Measurements from ENCODE around the gene TMEM200C. TPM values are rescaled to one million over a fixed set of nuclear protein-coding genes. Genes with fewer than 3 reads are reported as not detected.
"Not testable (repeated sequence)": the region's sequence is repeated elsewhere in the genome, so short reads cannot be mapped to it uniquely, and the experiment has no call there.

The TMEM200C gene
- total RNA-seq, 1 donor from 2014 or later: 0.24 TPM

DNA sequence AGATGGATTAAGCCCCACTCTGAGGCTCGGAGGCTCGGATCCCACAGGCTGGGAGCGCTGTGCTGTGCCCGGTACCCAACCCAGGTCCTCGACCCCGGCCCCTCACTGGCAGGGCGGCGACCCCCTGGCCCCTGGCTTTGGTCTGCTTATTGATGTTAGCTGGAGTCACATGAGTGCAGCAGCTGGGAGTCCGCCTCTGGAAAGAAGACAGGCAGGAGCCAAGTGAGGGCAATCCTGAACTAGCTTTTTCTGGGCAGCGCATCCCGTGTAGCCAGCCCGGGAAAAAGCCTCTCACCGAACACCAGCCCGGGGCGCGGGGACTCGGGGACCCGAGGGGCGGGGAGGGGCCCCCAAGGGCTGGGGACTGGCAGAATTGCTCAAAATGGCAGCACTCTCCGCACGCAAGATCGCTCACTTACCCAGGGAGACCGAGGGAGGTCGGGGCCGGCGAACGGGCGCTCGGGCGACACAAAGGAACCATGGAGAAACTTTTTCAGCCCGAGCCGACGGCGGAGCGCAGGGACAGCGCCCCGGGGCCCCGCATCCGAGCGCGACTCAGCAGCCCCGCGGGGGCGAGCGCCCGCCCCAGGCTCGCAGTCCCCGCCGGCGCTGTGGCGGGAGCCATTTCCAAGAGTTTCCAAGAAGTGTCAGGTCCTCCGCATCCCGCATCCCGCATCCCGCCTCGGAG, 567 bp downstream of the TMEM200C start:
- no peak for ATAC-seq (ENCODE audit: poor library complexity)
- intact Hi-C loops (cut with DNase I): no loop called here

DNA sequence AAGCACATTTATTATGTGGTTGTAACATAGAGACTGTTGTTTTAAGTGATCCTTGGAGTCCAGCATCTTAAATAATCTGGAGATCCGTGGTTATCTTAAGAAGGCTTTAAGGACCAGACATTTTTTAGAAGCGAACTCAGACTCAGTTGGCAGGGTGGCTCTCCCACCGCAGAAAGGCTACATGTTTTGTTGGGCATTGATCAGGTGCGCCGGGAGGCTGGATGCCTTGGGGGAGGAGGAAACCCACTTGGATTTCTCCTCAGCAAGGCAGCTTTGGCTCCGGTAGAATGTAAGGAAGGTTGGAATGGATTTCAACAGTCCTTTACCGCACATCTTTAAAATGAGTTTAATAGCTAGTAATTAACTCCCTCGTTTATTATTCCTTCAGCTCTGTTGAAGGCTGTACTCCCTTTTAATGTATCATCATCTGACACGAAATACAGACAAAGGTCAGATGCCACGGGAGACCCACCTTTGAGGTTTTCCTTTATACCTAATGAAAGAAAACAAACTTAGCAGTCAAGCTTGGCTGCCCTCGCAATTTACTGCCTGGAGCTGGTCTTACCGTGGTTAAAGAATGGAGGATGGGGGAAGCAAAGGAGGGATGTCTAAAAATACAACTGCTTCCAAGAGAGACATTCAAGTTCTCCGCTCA, 1.2 kb downstream of the TMEM200C start:
- intact Hi-C loops (cut with DNase I): no loop called here
- ATAC-seq (ENCODE audit: poor library complexity) (no peak), DNase-seq (no peak)

More for the DNA sequence above, 567 bp downstream of the TMEM200C start:
- no peak for DNase-seq

DNA sequence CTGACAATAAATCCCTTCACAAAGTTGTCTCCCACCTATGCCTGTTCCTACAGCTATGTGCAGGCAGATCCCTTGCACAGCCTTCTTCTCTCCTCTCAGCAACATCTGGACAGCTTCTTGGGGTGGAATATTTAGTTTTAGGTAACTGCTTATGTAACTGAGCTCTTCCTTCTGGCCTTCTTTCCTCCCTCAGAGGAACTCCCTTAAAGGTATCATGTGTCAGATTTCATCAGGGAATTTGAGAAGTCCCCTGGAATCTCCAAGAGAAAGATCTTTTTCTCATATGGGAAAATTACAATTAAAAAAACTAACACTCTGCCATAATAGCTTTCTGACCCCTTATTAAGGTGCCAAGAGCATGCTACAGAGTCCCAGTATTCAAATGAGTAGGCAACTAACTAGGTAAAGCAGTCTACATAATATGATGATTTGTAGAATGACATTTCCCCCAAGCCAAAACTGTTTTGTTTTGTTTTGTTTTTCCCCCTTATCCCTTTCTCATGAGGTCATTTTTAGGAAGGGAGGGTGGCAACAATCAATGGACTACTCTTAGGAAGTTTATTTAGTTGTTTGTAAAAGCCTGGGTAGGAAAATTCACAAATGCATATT, 2.4 kb downstream of the TMEM200C start:
- intact Hi-C loops (cut with DNase I): no loop called here
- no peak for ATAC-seq (ENCODE audit: poor library complexity)
- no peak for DNase-seq

DNA sequence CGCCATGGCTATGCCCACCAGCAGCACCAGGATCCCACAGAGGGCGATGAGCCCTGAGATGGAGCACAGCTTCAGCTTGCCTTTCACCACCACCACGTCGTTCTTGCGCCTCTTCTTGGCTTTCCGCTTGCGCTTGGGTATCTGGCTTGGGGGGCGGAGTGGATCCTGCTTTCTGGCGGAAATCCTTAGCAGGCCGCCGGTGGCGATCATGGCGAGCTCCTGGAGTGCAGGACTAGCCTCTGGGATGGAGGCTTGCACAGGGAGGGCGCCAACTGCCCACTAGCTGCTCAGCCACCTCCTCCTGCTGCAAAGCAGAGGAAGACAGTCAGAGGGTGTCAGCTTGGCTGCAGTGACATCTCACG, 3.5 kb downstream of the TMEM200C start:
- intact Hi-C loops (cut with DNase I): no loop called here
- DNase-seq (no peak), ATAC-seq (ENCODE audit: poor library complexity) (no peak)

DNA sequence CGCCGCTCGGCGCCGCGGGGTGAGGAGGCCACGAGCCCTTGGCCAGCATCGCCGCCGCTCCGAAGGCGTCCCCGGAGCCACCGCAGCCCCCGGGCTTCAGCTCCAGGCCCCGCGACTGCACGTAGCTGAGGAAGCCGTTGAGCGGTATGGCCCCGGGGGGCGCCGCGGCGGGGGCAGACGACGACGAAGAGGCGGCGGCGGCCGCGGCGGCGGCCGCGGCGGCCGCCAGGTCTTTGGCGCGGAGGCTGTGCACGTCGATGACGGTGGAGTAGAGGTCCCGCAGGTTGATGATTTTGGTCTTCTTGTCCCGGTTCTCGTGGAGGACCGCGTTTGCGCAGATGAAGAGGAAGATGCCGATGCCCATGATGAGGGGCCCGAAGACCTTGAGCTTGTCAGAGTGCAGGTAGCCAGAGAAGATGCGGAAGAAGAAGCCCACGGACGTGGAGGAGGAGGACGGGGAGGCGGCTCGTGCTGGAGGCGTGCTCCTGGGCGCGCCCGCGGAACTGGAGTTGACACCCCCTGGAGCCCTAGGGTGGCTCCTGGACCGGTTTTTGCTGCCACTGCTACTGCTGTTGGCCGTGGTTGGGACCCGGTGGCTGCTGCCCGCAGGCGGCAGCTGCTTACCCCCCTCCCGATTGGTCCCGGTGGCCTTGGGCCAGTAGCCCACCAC, 4.0 kb downstream of the TMEM200C start:
- intact Hi-C loops (cut with DNase I): no loop called here
- DNase-seq: no peak
- ATAC-seq (ENCODE audit: poor library complexity): no peak

DNA sequence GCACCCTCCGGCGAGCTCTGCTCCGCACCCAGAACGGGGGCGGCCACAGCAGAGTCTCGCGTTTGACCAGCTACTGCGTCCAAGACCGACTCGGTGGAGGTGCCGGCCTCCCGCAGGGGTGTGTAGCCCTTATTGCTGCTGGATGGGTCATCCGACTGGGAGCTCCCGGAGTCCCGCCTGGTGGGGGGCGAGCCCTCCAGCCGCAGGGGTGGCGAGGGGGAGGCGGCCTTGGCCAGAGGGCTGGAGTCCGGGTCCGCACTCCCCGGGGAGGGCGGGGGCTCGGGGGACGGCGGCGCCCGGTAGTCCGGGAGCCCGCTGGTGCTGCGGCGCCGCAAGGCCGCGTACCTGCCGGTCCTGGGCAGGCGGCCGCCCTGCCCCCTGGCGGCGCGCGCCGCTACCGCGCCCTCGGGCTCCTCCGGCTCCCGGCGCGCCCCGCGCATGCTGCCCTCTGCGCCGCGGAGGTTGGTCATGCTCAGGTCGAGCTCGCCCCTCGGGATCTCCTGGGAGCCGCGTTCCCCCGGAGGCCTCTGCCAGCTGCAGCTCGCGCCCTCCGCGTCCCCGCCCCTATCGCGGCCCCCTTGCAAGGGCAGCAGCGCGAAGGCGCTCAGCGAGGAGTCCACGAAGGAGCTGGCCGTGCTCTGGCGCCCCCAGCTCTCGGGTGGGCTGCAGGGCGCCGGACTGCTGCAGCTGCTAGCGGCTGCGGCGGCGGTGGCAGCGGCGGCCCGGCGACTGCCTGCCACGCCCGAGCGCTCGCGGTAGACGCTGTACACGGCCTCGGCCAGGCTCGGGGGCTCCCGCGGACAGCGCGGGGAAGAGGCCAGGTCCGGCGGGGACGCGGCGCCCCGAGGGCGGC, 4.8 kb downstream of the TMEM200C start:
- ATAC-seq (ENCODE audit: poor library complexity) (peak; percentile 98), DNase-seq (peak; percentile 48)
- intact Hi-C loops (cut with DNase I): no loop called here

DNA sequence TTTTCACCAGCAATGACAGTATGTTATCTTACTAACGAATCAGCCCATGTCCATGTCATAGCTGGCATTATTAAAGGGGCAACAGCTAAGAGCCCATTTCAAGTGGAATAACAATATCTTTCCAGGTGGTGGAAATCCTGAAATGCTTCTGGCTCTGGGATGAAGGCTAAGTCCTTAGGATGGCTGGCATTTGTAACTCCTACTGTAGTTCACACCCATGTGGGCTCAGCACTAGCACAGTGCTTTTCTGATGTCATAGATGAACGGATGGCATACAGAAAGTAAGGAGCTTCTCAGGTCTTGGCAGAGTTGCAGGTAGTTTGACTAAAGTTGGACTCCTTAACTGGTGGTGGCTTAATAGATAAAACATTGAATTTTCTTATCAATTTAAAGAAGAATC, 10.0 kb downstream of the TMEM200C start:
- intact Hi-C loops (cut with DNase I): loop anchor here (10.0 kb wide), 1 partner anchor 339 kb away; no protein-coding TSS in a partner anchor
- ATAC-seq (ENCODE audit: poor library complexity) (no peak), DNase-seq (no peak)

DNA sequence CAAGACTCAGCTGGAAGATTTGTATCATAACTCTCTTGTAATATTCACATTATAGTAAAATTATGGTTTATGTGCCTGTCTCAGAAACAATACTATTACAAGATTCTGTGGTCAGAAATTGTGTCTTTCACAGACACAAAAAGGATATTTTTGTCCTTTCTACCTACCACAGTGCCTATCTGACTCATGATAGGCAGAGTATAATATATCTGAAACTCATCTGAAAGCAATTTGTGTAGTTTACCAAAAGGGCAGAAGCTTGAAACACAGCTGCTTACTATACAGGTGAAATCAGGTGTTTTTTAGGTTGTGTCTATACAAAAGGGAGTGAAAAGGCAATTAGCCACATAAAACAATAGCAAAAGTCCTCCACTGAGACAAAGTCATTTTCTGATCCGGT, 10.9 kb downstream of the TMEM200C start:
- DNase-seq (no peak), ATAC-seq (ENCODE audit: poor library complexity) (no peak)
- intact Hi-C loops (cut with DNase I): loop anchor here (10.0 kb wide), 1 partner anchor 340 kb away; no protein-coding TSS in a partner anchor

DNA sequence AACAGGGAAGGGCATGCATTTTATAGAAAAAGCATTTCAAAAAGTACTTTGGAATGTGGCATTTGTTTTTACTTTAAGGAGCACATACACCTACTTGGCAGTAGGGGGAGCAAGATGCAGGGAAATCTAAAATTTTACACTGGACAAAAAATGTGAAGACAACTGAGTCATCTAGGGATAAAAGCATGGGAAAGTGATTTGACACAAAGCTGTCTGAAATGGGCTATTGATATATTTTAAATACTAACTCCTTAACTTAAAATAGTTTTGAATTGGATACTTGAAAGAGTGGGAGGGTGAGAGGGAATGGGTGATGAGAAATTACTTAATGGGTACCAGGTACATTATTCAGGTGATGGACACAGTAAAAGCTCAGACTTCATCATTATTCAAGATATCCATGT, 15.8 kb downstream of the TMEM200C start:
- ATAC-seq (ENCODE audit: poor library complexity) (peak; percentile 41), DNase-seq (no peak)
- intact Hi-C loops (cut with DNase I): loop anchor here (5.0 kb wide), 1 partner anchor 598 kb away; no protein-coding TSS in a partner anchor

DNA sequence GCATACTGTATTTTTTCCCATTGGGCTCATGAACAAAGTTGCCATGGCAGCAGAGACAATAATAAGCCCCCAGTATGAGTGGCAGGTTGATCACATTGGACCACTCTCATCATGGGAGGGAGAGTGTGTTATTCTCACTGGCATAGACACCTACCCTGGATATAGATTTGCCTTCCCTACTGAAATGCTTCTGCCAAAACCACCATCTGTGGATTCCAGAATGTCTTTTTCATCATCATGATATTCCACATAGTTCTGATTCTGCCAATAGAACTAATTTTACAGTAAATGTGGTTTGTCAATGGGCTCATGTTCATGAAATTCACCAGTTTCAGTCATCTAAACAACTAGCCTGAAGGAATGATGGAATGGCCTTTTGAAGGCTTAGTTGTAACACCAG, 18.4 kb downstream of the TMEM200C start:
- DNase-seq: no peak
- ATAC-seq (ENCODE audit: poor library complexity): no peak
- intact Hi-C loops (cut with DNase I): loop anchor here (5.0 kb wide), 1 partner anchor 600 kb away; no protein-coding TSS in a partner anchor

DNA sequence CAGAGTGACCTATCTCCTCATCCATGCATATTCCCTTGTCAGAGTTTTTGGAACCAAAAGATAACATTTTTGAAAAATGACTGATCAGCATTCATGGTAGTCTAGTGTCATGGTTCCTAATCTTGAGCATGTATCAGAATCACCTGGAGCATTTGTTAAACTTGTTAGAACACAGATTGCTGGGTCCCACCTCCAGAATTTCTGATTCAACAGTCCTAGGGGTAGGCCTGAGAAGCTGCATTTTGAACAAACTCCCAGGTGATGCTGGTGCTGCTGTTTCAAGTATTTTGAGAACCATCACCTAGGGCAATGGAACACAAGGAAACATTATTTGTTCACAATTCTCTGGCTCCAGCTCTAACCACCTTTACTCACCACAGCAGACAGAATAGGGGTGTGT, 21.0 kb downstream of the TMEM200C start:
- no peak for ATAC-seq (ENCODE audit: poor library complexity)
- DNase-seq: no peak
- intact Hi-C loops (cut with DNase I): no loop called here

DNA sequence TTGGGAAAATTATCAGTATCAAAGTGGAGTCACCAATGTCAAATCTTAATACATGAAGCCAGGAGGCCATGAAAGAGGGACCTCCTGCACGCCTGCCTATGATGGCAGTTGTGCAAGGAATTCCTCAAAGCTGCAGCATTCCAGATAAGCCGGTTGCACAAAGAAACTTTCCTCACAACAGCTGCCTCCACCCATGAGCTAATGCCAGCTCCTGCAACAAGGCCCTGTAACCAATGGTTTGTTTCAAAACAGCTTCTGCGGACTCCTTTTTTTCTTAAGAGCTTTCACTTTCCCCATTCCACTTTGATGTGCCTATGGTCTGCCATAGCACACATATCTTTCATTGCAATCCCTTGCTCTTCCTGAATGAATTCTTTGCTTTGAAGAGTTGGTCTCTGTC, 22.4 kb downstream of the TMEM200C start:
- ATAC-seq (ENCODE audit: poor library complexity) (no peak), DNase-seq (no peak)
- intact Hi-C loops (cut with DNase I): no loop called here

DNA sequence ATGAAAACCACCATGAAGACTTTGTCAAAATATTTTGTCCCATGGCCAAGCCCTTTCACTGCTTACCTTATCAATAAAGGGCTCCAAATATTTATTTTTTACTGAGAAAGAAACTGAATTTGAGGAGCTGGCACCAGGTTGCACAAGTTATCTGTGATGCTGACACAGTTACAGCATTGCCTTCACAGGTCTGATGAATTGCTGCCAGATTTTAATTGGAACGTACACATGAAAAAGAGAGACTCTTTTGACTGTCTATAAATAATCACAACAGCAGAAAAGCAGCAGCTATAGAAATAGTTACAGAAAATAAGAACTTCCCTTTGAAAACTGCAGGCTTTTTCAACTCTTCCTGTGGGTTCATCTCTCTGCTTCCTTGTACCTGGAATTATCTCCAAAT, 23.9 kb downstream of the TMEM200C start:
- intact Hi-C loops (cut with DNase I): no loop called here
- DNase-seq (no peak), ATAC-seq (ENCODE audit: poor library complexity) (no peak)

DNA sequence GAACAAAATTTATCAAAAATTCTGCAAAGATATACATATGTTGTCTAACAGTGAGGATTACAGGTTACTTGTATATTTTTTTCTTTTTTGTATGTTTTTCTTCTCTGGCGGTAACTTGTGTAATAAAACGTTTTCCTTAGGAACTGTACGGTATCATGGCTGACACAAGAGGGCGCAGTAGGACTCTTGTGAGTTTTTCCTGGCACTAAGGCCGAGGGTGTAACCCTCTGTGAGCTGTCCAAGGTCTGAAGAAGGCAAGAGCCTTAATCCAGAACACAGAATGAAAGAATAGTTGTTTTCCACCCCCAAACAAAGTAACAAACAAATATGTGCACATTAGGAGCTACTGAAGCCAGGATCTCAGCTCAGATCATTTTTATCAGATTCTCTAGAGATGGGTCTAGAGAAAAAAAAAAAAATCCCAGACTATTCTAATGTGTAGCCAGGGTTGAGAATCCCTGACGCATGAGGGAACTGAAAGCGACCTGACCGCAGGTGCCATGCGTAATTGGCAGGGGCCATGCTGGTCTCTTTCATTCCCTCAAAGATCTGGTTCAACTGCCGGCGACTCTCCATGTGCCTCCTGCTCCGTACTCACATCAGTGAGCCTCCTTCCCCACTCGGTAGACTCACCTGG, 27.0 kb downstream of the TMEM200C start:
- peak; percentile 48 for DNase-seq
- intact Hi-C loops (cut with DNase I): loop anchor here (5.0 kb wide), 2 partner anchors 614 to 1019 kb away; no protein-coding TSS in a partner anchor
- peak; percentile 90 for ATAC-seq (ENCODE audit: poor library complexity)

DNA sequence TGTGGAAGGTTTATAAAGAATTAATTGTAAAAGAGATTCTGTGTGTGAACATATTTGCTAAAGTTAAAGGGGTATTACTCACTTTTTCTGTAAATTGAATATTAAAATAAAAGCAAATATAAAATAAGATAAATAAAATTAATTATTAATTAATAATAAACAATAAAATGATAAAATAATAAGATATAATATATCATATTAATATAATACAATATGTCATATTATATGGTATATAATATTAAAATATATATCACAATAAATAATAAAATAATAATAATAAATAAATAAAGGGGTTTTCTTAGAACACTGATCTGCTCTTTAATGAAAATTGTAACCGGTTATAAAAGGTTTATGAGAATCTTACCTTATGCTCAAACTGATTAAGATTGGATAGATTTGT, 29.8 kb downstream of the TMEM200C start:
- ATAC-seq (ENCODE audit: poor library complexity) (no peak), DNase-seq (no peak)
- intact Hi-C loops (cut with DNase I): loop anchor here (5.0 kb wide), 2 partner anchors 617 to 1022 kb away; no protein-coding TSS in a partner anchor

DNA sequence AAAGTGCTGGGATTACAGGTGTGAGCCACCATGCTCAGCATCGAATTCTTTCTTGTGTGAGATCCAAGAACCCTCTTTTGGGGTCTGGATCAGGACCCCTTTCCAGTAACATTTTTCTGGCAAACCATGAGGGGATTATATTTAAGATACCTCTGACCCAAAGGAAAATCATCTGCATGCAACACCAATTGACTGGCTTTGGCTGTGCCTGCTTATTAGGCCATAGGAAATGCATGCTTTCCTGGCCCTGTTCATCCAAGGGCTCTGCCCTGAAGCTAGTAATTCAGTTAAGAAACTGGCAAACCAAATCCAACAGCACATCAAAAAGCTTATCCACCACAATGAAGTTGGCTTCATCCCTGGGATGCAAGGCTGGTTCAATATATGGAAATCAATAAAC, 33.2 kb downstream of the TMEM200C start:
- intact Hi-C loops (cut with DNase I); DNase-seq; ATAC-seq (ENCODE audit: poor library complexity): not testable (repeated sequence)

DNA sequence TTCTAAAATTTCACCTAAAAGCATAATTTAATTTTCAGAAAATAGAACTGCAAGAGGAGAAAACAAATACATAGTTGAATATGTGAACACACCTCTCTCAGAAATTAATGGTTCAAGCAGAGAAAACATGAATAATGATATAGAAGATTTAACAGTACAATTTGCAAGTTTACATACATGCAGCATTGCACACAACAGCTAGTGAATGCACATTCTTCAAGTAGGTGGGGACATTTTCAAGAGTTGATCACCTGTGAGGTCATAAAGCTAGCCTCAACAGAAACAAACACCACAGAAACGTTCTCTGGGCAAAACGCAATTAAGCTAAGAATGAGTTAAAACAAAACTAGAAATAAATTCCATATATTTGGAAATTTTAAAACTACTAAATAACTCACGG, 38.1 kb downstream of the TMEM200C start:
- intact Hi-C loops (cut with DNase I): no loop called here
- DNase-seq (no peak), ATAC-seq (ENCODE audit: poor library complexity) (no peak)

DNA sequence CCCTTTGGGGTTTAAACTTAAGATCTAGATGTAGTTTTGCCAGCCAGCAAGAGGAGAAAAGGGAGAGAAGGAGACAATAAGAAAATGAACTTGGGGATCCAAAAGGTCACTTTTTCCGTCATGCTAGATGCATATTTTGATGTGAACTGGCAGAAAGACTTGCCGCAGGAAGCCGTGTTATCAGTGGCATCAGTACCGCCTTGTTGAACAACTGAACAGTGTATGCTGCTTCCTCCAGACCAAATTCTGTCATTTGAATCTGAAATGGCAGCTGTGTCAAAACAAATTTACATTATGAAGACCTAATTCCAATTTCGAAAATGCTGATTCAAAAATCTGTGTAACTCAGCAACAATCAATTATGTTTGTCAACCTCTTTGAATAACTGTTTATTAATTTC, 42.1 kb downstream of the TMEM200C start:
- intact Hi-C loops (cut with DNase I): no loop called here
- ATAC-seq (ENCODE audit: poor library complexity) (no peak), DNase-seq (no peak)

Data from Right ventricle myocardium superior (tissue), 1 donor.